Measurements from ENCODE around the gene STMP1. TPM values are rescaled to one million over a fixed set of nuclear protein-coding genes. Genes with fewer than 3 reads are reported as not detected.
A peak's percentile ranks its signal among the peaks of the same experiment; 100 is the strongest.

The STMP1 gene
- total RNA-seq, 1 donor from 2014 or later, result 10.1 TPM

DNA sequence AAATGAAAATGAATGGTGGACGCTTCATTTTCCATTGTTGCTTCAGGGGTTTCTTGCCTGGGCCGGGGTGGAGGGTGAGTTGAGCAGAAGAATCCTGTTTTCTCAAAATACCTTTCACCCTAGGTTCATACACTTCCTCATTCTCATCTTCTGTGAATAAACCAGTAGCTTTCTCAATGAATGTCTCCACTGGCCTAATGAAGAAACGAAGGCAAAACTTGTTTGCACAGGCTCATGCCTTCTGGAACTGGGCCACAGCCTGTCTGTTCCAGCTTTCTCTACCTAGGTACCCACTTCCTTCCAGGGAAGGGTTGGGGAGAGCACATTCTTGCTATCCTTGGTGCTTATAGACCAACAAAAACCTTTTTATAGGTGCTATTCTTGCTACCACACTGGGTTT lies 21.3 kb downstream of the STMP1 start:
- Histone ChIP-seq H3K9me3 (no peaks in the 10 kb centered on the region), H3K36me3 (peaks cover 0 to 12% of the 10 kb centered on the region in 2 donors), H3K27me3 (no peaks in the 10 kb centered on the region), H3K4me1 (peaks cover 7 to 29% of the 10 kb centered on the region in 2 donors), H3K27ac (peak overlapping the region; percentile 2 to 33), H3K4me3 (no peak overlapping the region)
- no peak for DNase-seq (ENCODE audit: low spot score in 2 of 2)
- intact Hi-C loops (cut with DNase I), result loop anchor here (2.0 kb wide), 1 partner anchor 61 kb away; no protein-coding TSS in a partner anchor
- TF ChIP-seq, protein P1, sequence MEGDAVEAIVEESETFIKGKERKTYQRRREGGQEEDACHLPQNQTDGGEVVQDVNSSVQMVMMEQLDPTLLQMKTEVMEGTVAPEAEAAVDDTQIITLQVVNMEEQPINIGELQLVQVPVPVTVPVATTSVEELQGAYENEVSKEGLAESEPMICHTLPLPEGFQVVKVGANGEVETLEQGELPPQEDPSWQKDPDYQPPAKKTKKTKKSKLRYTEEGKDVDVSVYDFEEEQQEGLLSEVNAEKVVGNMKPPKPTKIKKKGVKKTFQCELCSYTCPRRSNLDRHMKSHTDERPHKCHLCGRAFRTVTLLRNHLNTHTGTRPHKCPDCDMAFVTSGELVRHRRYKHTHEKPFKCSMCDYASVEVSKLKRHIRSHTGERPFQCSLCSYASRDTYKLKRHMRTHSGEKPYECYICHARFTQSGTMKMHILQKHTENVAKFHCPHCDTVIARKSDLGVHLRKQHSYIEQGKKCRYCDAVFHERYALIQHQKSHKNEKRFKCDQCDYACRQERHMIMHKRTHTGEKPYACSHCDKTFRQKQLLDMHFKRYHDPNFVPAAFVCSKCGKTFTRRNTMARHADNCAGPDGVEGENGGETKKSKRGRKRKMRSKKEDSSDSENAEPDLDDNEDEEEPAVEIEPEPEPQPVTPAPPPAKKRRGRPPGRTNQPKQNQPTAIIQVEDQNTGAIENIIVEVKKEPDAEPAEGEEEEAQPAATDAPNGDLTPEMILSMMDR (IDR thresholded peaks at IDR 0.05), result no peak

DNA sequence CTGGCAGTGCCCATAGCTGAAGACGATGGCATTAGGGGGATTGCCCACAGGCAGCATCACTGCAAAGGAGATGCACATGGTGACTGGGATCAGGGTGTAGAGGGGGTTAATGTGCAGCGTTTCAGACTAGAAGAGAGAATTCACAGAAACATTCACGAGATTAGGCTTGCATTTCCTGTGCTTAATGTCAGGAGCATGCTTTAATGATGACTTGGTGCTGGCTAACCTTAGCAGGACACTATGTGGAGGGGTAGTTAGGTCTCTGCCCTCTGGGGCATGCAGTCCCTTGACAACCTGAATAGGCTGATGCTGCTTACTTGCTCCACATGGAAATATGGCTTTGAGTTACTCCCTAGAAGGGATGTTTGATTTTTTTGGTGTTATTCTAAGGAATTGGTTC lies 21.8 kb downstream of the STMP1 start:
- no peak for DNase-seq (ENCODE audit: low spot score in 2 of 2)
- Histone ChIP-seq H3K27me3 (no peaks in the 10 kb centered on the region), H3K4me3 (no peak overlapping the region), H3K36me3 (peaks cover 0 to 16% of the 10 kb centered on the region in 2 donors), H3K27ac (peak overlapping the region in 1 of 2 donors; percentile 2), H3K4me1 (peaks cover 7 to 27% of the 10 kb centered on the region in 2 donors), H3K9me3 (no peaks in the 10 kb centered on the region)
- intact Hi-C loops (cut with DNase I), result no loop called here
- TF ChIP-seq, protein P1 (IDR thresholded peaks at IDR 0.05), result no peak

DNA sequence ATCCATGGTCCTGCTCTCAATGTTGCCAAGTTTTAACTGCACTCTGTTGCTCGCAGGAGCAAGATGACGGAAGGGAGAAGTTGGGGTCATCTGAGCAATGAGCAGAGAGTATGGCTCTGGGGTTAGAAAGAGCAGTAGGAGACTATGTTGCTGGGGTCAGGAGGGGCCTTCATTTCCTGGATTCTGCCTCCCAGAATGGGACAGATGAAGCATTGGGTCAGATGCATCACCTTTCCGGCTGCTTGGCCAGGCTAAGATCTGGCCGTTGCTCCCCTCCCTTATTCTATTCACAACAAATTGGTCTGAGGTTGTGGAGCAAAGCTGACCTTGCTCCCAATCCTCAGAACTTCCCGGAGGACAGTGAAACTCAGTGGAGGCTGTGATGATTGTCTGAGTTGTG lies 22.4 kb downstream of the STMP1 start:
- intact Hi-C loops (cut with DNase I), result no loop called here
- peaks cover 7 to 21% of the 10 kb centered on the region in 2 donors for H3K4me1 ChIP-seq
- H3K27ac ChIP-seq, result no peak overlapping the region
- DNase-seq (ENCODE audit: low spot score in 2 of 2), result no peak
- no peaks in the 10 kb centered on the region for H3K27me3 ChIP-seq
- no peak overlapping the region for H3K4me3 ChIP-seq
- no peaks in the 10 kb centered on the region for H3K9me3 ChIP-seq
- H3K36me3 ChIP-seq, result peaks cover 3 to 22% of the 10 kb centered on the region in 2 donors
- TF ChIP-seq, protein P1 (IDR thresholded peaks at IDR 0.05), result no peak

DNA sequence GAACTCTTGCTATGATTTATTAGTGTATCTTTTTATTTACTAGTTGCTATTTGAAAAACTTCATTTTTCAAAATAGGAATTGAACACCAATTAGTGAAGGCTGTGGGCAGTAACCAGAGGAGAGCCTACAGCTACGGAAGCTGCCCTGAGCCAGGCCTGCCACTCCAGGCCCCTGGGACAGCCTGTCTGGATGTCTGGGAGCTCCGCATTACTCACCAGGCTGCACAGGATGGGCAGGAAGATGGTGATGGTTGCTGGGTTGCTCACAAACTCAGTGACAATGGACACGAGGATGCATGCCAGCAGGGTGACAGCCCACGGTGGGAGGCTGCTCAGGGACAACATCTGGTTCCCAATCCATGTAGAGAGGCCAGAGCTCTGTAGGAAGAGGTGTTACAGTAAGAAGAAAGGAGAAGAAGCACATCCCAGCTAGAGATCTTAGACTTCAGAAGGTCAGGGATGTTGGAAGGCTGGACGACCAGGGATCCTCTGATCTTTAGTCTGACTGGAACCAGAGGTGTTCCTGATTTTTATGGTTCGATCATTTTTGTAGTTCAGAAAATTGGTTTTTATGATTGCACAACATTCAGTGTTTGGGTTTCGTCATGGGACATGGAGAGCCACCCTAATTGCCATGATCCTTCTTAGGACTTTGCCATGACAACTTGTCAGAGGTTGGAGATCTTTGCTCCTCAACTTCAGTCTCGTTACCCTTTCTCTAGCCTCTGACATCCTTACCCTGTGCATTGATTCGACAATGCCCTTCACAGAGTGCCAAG lies 23.2 kb downstream of the STMP1 start:
- Histone ChIP-seq H3K27me3 (no peaks in the 10 kb centered on the region), H3K9me3 (no peaks in the 10 kb centered on the region), H3K36me3 (peaks cover 5 to 23% of the 10 kb centered on the region in 2 donors), H3K27ac (no peak overlapping the region), H3K4me3 (no peak overlapping the region), H3K4me1 (peaks cover 7 to 21% of the 10 kb centered on the region in 2 donors)
- DNase-seq (ENCODE audit: low spot score in 2 of 2), result no peak
- TF ChIP-seq, protein P1 (IDR thresholded peaks at IDR 0.05), result no peak
- intact Hi-C loops (cut with DNase I), result no loop called here

DNA sequence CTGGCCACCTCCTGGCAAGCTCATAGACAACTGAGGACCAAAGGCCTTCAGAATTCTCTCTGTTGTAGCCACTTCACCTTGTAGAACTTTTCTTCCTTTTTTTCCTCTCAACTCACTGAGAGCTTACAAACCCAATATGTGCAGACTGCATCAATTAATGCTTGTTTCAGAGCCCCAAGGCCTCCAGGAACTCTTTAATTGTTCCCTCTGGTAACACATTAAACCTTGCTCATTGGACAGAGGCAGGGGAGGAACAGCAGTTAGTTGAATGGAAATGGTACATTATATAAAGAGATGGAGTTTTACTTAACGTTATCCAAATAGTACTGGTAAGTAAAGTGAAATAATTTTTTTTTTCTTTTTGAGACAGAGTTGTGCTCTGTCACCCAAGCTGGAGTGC lies 25.2 kb downstream of the STMP1 start:
- no peak for DNase-seq (ENCODE audit: low spot score in 2 of 2)
- Histone ChIP-seq H3K27me3 (no peaks in the 10 kb centered on the region), H3K36me3 (peaks cover 14 to 36% of the 10 kb centered on the region in 2 donors), H3K9me3 (no peaks in the 10 kb centered on the region), H3K4me3 (no peak overlapping the region), H3K27ac (no peak overlapping the region), H3K4me1 (peaks cover 7 to 15% of the 10 kb centered on the region in 2 donors)
- intact Hi-C loops (cut with DNase I), result no loop called here
- TF ChIP-seq, protein P1 (IDR thresholded peaks at IDR 0.05), result no peak

All from ascending aorta (tissue), 2 donors.